Omental fat pad (tissue), 4 donors: ENCODE data around the gene PCBP2. TPM values are rescaled to one million over a fixed set of nuclear protein-coding genes. Genes with fewer than 3 reads are reported as not detected.
A peak's percentile ranks its signal among the peaks of the same experiment; 100 is the strongest.

ENCODE experiments used
- ATAC-seq: fragments of 150-250 bp; one replicate; pipeline ENCODE4 v1.9.1; 2016; ENCODE audit warnings: mild to moderate bottlenecking, moderate library complexity; ENCODE audit not compliant: low FRiP score
- DNase-seq: peaks from one replicate; pipeline ENCODE4 v3.0.0-alpha.2; 2019; ENCODE audit warnings: low spot score
- CTCF ChIP-seq, 3 donors: fragments of 450-650 bp; IDR thresholded peaks; one replicate each; pipeline ENCODE4 v1.5.1; 2016 to 2017; ENCODE audit warnings: antibody characterized with exemption in 3 of 3, mild to moderate bottlenecking in 3 of 3, moderate library complexity in 2 of 3
- total RNA-seq, 4 donors: library from RNA; depleted of rRNA; stranded (reverse); fragments of >200 nt; gene quantifications; one replicate each; pipeline ENCODE4 v1.1.0, GENCODE V29; 2016

The PCBP2 gene
- total RNA-seq, 4 donors from 2014 or later = 498 to 666 (median 531) TPM

- ATAC-seq = no peak
- TF ChIP-seq CTCF (IDR thresholded peaks at IDR 0.05) = no peak
- no peak for DNase-seq
Measured at GRCh38 chr12:53498235-53498630, 46.3 kb downstream of the PCBP2 start.

DNA sequence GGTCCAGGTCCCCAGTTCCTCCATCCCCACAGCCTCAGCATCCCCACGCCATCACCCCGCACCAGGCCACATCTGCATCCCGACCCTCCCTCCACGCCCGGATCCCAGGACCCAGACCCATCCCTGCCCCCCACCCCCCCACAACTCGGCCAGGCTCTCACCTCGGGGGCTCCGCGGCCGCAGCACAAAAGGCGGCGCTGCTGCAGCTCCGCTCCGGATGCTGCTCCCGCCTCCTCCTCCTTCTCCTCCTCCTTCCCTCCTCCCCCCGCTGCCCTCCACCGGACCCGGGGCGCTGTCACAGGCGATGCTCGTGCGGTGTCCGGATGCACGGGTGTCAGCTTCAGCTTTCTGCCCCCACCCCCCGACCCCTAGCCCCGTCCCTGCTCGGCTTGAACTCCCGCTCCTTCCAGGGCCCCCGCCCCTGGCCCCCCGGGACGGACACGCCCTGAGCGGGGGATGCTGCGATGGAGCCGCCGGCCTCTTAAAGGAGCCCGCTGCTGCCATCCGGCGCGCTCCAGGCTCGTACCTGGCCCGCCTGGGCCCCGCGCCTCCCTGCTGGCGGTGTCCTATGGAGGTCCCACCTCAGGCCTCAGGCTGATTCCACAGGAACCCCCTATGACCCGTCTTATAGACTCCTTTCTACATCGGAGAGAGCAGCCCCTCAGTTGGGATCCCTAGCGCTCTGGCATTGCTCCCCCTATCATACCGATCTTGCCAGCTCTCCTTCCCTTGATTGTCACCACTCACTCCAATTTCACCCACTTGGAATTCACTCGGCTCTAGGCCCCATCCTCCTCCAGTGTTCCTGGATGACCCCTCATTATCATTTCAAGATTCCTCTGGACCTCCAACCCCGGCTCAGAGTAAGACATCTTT lies 47.6 kb downstream of the PCBP2 start, which contains the start of gene MAP3K12:
Gene MAP3K12, minus strand, starts transcription at position 193 of the 876 bp plus-strand sequence. CDS start 12,067 bp downstream, outside the sequence.
- DNase-seq (no peak), ATAC-seq (no peak)
- no peak for TF ChIP-seq CTCF (IDR thresholded peaks at IDR 0.05)

GRCh38 chr12:53500142-53500775 lies 48.4 kb downstream of the PCBP2 start:
- TF ChIP-seq CTCF (IDR thresholded peaks at IDR 0.05) = no peak
- DNase-seq (peak; percentile 53), ATAC-seq (peak; percentile 6)

DNA sequence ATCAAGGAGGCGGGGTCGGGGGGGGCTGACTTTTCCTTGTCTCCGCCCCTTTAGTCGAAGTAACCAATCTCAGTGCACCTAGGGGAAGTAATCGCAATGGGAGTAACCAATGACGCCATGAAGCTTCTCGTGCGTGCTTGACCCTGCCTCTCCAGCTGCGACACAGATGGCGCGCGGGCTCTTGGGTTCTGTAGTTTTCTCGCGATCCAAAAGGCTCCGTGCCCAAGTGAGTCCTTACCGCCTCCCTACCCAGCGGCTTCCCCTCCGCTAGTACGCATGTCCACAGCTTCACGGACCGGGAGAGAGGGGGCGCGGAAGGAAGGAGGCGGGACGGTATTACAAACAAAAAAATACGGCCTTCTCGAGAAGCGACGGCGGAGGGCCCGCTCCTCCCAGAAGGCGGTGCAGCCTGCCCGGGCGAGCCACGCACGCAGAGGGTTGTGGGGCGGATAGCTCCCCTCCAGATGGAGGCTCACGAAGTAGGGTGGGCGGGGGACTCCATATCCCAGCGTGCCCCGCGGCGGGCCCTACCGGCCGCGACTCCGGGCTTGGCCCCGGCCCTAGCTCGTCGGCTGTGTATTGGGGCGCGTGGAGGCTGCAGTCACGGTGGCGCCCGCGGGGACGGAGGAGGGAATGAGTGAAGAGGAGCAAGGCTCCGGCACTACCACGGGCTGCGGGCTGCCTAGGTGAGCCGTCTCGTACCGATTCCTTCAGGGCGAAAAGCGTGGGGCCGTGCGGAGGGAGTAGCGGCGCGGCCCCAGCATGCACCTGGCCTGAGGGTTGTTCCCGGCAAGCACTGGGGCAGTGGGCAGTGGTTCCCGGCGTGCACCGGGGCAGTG lies 49.1 kb downstream of the PCBP2 start, which contains the start of gene TARBP2:
Gene TARBP2, plus strand, starts transcription at position 508 of the 839 bp plus-strand sequence. Its CDS starts 126 bp downstream, at position 634.
- DNase-seq (peak; percentile 91), ATAC-seq (peak; percentile 78)
- TF ChIP-seq CTCF (IDR thresholded peaks at IDR 0.05) = no peak

- ATAC-seq (no peak), DNase-seq (no peak)
- TF ChIP-seq CTCF (IDR thresholded peaks at IDR 0.05) = no peak
Measured at GRCh38 chr12:53501615-53502181, 49.8 kb downstream of the PCBP2 start.

DNA sequence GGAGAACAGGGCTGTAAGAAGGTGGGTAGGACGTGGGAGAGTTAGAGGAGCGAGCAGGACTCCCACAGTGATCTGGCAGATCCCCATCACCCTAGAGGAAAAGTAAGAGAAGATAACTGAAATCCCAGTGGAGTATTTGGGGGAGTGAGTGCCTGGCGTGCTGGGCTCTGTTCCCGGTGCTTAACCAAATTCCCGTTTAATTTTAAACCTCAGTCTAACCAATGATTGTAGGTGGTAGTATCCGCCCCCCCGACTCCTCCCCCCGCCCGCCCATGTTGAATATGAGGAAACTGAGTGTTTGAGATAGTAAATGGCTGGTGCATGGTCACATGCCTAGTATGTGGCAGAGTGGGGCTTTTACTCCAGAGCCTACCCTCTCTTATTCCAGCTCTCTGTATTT lies 50.4 kb downstream of the PCBP2 start:
- no peak for TF ChIP-seq CTCF (IDR thresholded peaks at IDR 0.05)
- DNase-seq (no peak), ATAC-seq (no peak)
